Dedifferentiated amniotic fluid mesenchymal stem cell (primary cell): ENCODE data around the gene RIN3.

ENCODE experiments used
- DNase-seq: peaks from one replicate; pipeline ENCODE4 v3.0.0-alpha.2; 2016; ENCODE audit errors: extremely low spot score

Gene RIN3

DNA sequence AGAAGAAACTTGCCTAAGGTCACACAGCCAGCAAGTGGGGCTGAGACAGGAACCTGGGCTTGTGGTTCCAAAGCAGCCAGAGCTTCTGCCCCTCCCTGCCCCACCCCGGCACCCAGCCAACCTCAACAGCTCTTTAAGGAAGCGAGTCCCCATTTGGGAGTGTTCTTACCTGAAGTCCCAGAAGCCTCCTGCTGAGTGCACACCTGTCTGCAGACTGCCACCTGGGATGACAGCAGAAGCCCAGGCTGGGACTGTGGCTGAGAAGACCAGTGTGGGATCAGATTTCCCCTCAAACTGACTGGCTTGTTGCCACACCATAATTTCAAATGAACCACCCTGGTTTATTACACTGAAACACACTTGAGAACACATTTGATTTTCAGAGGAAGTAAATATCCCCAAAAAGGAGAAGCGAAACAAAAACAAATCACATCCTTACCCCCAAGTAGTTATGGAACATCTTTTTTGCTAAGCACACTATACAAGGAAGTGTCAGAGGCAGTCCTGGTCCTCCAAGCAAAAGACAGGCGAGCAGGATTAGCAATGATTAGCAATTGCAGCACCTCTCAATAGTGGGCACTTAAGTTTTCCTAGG is 6.3 kb upstream of the RIN3 start:
- no peak for DNase-seq

DNA sequence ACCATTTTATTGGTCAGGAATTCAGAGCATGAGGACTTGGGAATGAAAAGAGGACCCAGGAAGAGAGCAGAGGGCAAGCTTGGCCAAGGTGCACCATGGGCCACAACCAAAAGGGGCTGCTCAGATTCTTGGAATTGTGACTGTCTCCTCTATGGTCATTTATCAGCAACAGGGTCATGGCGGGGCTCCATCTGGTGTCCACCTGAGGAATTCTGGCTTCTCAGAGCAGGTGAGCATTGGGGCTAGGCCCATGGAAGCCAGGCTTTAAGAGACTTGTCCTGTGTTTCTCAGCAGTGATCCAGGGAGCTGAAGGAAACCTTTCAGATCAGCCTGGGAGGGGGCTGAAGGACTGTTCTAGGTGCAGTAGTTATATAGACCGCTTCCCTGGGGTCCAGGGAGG is 2.6 kb upstream of the RIN3 start:
- no peak for DNase-seq

DNA sequence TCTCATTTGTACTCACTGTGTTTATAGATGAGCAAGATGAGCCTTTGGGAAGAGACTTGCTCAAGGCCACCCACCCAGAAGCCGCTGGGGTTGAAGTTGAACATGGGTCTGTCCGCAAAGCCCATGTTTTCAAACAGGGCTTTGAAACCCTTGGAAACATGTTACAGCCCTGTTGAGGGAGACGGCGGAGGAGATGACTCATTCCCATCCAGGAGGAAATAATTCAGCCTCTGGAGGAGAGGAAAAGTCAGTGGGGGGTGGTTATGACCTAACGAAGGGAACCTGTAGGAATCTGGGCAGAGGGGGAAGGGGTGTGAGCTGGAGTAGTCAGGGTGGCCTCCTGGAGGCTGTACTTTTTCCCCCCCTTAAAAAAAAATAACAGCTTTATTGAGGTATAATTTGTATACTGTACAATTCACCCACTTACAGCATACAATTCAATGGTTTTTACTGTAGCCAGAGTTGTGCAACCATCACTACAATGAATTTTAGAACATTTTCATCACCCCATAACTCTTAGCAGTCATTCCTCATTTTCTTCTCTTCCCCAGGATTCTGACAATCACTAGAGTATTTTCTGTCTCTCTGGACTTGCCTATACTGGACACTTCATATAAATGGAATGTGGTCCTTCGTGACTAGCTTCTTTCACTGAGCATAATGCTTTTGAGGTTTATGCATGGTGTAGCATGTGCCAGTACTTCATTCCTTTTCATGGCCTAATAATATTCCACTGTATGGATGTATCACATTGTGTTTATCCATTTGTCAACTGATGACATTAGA is 1.9 kb upstream of the RIN3 start:
- peak; percentile 90 for DNase-seq

DNA sequence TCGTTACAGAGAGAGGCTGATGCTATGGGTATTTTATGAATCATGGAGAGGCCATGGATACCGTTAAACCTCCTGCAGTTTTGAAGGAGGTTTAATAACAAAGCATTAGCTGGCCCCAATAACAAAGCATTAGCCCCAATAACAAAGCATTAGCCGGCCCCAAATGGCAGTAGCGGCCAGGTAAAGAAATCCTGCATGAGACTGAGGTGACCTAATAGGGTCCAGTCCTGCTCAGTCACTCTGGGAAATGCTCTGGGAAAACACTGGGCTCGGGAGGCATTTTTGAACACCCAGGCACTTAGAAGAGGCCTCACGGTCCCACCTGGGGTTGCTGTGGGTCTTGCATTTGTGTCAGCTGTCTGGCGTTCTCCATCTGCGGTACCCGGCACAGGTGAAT is 776 bp upstream of the RIN3 start:
- DNase-seq, result no peak

DNA sequence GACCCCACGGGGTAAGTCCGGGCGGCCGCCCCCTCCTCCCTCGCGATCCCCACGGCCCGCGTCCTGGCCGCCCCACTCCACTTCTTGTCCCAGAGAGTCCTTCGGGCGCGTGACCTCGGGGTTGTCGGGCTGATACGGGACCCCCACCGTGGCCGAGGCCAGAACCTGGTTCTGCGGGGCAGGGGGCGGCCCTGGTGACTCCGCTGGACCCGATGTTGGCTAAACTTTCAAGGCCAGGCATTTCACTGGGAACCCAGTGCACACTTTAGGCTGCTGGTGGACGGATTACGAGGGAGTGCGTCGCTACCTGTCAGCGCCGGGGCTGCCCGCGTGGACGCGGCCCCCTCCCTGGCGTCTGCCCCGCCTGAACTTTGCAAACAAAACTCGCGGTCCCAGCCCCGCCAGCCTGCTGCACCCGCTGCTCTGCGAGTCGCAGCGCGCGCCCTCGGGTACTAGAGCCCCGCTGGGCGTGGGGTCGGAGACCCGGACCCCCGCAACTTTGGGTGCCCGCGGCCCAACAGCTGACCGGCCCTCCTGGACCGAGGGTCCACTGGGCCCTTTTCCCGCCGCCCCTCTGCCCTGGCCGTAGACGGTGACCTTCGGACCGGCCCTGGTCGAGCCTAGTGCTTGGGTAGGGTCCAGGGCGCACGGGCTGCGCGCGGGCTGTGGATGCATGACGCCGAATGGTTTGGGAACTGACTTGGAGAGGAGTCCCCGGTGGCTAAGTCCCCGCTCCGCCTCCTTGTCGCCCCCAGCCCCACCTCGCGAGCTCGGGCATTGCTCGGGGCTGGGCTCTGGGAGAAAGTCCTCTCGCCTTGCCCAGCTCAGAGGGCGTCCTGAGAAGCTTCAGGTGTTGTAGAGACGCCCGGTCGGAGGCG is 624 bp downstream of the RIN3 start:
- no peak for DNase-seq

DNA sequence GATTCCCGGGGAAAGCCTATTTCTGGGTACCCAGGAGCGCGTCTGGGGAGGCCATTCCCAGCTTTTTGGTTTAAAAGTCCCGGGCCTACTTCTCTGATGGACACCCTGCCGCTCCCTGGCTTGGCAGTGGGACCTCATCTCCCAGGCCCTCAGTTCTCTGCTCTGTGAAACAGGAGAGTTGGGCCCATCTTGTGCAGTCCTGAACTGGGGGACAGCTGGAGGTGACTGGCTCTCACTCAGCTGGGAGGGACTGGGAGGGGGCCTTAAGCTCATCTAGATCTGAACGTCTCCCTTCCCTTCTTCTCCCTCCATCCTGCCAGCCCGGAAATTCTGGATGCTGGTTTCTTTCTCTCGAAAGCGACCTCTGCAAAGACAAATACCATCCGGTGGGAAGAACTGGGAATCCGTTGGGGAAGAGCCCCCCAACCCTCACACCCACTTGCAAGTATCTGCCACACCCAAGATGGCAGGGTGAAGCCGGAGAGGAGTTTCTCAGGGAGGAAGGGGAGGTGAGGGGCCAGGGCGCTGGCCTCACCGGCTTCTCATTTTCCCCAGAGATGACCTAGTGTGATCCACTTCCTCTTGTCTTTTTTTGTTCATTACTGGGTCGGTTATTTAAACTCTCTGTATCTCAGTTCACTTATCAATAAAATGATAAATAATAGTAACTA is 1.4 kb downstream of the RIN3 start:
- DNase-seq, result no peak

DNA sequence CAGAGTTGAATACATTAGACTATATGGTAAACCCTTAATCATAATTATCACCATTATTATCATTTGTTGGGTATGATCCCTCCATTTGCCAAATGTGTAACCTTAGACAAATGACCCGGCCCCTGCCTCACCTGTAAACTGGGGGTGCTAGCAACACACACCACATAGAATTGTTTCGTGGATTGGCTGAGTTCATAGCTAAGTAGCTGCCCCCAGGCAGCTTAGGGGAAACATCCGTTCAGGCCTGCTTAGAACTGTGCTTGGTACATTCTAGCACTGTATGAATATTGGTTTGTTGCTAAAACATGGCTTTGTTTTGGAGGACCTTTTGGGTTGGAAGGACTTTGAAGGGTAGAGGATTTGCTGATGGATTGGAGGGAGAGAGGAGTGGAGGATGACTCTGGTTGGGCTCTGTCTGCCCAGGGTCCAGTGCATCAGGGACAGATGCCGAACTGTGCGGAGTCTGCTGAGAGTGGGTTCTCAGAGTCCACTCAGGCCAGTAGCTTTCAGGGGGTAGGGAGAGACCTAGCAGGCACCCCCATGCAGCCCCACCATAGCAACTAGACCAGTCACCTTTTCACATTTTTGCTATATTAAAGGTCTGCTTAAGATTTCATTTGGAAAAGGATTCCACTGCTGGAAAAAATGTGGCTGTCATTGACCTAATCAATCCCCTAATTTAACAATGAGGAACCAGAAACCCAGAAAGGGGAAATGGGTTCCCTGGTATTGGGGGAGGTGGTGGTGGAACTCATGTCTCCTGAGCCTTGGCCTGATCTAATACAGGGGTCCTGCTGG is 2.2 kb downstream of the RIN3 start:
- no peak for DNase-seq

DNA sequence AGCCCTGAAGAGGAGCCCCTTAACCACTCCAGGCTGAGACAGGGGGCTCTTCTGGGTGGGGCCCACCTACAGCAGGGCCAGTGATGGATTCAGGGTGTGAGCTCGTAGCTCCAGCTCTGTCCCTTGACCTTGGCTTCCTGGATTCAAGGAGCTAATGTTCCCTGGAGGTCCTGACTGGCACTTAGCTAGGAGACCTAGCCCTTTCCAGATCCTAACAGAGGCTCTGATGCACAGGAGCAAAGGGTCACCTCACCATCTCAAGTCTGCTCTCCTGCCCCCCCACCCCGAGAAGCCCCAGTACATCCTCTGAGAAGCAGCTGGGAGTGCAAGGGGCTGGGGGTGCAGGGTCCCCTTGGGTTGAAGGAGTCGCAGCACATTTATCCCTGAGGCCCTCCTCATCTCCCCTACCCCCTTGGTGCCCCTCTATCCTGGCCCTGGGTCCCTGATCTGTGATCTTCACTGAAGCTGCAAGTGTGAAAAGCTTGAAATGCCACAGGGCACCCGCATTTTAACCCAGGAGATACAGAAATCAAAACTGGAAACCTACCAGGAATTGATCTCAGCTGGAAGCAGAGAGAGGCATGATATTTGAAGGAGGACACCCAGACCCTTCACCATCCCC is 2.9 kb downstream of the RIN3 start:
- DNase-seq, result no peak

DNA sequence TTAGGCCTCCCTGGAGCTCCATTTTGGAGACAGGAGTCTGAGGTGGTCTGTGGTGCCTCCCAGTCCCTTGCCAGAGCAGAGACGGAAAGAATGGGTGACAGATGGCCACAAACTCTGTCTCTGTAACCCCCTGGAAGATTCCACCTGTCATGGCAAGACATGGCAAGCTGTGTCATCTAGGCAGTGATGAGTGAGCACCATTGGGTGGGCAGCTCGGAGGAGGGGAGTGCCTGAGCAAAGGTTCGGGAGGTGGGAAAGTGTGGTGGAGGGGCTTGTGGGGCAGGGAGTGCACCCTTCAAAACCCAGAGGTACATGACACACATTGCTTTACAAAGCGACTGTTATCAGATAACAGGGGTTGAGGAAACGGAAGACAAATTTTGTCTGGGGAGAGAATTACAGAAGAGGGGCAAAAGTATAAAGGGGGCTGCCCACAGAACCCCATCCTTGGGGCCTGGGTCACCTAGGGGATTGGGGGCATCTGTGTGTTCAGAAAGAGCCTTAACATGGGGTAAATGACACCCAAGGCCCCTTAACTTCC is 3.5 kb downstream of the RIN3 start:
- no peak for DNase-seq

DNA sequence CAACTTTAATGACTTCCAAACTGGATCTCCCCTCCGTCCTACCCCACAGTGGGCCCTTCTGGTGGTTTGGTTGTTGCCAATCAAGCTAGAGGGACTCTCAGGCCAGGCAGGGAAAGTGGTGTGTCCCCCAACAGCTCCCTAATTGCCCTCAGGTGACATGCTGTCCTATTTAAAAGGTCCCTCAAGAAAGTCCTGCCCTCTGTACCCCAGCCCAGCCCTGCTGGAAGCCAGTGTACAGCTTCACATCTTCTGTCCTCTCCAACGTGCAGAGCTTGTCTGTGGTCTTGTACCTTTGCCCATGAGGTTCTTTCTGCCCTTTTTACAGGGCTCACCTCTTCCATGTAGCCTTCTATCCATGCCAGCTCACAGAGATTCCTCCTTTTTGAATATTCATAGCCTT is 4.2 kb downstream of the RIN3 start:
- DNase-seq, result no peak

DNA sequence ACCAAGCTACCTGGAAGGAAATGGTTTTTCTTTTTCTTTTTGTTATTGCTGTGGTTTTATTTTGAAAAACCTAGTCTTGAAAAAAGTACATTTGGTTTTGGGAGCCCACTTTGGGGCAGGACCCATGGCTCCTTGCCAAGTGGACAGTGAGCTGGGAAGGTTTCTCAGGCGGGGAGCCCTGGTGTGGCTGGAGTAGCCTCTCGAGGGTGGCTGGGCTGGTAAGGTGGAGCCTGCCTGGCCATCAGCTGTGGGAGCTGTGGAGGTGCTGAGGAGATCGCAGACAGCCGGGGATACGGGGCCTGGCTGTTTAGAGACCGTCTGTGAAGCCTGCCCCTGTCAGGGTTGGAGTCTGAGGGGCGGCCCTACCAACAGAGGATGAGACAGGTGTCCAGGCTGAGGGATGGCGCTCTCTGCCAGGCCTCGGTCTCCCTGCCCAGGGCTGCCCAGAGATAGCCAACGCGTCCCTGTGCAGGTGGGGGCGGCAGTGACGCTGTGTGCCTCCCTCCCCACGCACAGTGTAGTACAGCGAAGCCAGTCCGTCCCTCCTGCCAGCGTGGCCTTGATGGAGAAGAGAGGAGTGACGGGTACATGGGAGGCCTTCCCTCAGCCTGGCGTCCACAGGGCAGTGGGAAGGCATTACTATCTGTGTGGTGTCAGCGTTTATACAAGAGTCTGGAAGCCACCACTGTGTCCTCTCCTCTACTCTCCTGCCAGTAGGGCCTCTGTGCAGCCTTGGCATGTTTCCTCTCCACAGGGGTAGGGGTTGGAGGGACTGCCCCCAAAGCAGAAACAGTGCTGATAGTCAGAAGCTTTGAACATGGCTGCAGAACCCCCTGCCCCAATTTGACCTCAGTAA is 5.9 kb downstream of the RIN3 start:
- no peak for DNase-seq

DNA sequence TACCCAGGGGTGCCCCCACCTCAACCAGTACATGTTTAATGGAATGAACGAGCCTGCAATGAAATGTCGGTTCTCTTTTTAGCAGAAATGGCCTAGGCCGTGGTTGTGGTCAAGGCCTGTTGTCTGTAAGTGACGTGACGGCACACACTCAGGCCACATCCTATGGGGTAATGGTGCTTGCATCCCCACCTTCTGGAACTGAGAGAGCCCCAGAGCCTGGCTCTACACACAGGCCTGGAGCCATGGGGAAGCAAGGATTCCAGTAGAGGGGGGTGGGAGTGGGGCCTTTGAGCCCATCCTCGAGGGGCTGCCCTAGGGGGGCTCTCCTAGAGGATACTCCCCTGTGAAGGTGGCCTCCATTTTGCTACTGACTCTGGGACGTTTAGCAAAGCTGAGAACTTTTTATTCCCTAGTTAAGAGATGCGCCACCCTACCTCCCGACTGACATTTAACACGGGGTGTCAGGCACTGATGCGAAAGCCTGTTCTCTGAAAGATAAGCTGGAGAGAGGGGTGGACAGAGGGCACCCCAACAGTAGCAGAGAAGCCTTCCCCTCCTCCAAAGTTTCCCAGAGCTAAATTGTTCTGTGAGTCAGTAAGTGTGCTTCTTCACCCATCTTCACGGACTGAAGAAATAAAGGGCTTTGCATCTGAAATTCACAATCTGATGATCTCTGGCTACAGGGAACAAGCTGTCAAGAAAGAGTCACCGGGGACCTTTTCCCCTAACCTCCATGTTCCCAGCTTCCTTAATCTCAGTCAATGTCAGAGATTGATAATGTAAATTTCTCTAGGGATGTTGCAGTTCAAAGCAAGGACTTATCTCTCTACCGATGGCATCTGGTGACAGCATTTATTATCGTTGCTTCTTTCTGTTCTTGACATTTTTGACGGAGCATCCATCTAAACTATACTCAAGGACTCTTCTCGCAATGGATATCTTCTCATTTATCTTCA is 6.8 kb downstream of the RIN3 start:
- DNase-seq, result no peak

DNA sequence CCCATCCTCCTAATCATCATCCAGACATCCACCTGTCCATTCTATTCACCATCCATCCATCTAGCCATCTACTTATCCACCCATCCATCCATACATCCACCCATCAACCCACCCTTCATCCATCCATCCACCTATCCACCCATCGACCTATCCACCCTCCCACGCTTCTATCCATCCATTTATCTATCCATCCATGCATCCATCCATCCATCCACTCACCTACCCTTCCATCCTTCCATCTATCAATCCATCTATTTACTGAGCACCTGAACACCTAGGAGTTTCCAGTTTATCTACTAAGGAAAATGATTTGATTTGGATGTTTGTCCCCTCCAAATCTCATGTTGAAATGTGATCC is 7.5 kb downstream of the RIN3 start:
- DNase-seq, result no peak

DNA sequence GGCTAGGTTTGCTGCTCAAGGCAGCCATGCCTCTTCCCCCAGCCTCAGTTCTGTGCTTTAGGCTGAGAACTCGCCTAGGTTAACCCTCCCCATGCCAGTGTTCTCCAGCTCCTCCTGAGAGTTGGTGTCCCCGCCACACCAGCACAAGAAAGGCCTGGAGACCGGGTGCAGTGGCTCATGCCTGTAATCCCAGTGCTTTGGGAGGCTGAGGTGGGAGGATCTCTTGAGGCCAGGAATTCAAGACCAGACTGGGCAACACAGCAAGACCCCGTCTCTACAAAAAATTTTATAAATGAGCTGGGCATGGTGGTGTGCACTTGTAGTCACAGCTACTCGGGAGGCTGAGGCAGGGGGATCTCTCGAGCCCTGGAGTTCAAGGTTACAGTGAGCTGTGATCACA is 10.2 kb downstream of the RIN3 start:
- no peak for DNase-seq

DNA sequence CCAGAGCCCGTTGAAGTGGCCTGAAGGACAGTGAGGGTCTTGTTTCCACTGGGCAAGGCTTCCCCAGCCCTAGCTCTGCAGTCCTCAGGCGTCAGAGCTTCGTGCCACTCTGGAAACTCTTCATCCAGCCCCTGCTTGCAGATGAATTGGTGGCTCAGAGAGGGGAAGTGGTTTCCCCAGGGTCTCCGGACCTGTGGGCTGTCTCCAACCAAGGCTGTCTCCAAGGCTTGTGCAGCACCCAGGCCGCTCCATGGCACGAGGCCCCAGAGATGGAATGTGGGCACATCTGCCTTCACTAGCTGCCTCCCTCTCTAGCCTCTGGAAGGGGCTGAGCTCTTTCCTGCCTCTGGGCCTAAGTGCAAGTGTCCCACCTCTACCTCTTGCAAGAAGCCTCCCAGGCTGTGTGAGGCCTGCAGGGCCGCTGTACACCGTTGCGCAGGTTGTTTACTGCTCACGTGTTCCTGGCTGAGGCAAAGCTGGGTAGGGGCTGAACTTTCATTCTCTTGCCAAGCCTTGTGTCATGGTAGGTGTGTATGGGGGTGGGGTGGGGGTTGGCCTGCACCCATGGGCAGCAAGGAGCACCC is 11.1 kb downstream of the RIN3 start:
- DNase-seq, result no peak

DNA sequence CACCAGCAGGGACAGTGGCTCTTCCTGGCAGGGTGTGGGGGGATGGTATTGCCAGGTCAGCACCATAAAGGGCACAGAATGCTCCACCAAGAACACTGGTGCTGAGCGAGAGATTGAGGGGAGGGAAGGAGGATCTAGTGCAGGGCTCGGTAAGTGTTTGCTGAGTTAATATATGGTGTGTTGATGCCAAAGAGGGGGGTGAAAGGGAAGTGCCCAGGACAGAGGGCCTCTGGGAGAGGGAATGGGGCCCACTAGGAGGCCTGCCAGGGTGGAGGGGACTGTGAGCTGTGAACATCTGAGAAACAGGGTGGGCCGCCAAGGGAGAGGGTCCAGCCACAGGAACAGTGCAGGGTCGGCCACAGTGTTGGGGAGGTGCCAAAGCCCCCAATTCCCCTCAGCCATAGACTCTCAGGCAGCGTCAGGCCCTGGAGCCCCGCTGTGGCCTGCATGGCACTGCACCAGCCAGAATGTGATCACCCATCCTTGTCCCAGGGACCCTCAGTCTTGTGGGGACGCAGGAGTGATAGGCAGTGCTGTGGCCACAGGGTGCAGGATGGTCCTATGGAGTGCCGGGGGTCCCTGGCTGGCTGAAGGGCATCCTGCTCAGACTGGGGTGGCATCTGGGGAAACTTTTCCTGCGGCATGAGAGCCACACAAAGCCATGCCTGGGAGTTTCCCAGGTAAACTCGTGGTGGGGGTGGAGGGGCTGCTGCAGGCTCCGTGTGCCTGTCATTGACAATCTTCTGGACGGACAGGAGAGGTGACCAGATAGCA is 11.9 kb downstream of the RIN3 start:
- no peak for DNase-seq

DNA sequence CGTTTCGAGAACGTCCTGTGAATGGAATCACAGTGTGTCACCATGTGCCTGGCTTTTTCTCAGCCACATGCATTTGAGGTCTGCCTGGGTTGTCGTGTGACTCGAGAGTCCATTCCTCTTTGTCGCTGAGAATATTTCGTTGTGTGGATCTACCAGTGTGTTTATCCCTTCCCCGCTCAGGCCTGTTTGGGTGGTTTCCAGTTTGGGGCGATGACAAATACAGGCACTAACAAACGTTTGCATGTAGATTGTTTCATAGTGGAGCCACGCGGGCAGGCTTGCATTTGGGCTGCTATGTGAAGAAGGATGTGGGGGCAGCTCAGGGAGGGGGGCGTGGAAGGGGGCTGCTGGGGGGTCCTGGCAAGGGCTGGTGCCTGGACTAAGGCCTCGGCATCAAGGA is 14.1 kb downstream of the RIN3 start:
- DNase-seq, result no peak
